Thyroid gland (tissue), 4 donors: Measurements from ENCODE around the gene PTPN13. TPM values are rescaled to one million over a fixed set of nuclear protein-coding genes. Genes with fewer than 3 reads are reported as not detected.
A peak's percentile ranks its signal among the peaks of the same experiment; 100 is the strongest.

Source experiments
- DNase-seq, 2 donors: peaks; one replicate each; pipeline ENCODE4 v3.0.0-alpha.2; 2019
- H3K27ac ChIP-seq, 3 donors: fragments of 200-600 bp; sonication (generic); 1 replicate in 2 of 3; 2 replicates in 1 of 3; pipeline ENCODE4 v1.5.1; 2016 to 2019; ENCODE audit warnings: mild to moderate bottlenecking in 1 of 3, moderate library complexity in 1 of 3
- H3K27me3 ChIP-seq: fragments of 200-600 bp; sonication (generic); one replicate; pipeline ENCODE4 v1.5.1; 2019
- H3K36me3 ChIP-seq, 2 donors: fragments of 200-600 bp; sonication (generic); one replicate each; pipeline ENCODE4 v1.5.1; 2016 to 2019
- H3K4me1 ChIP-seq, 2 donors: fragments of 200-600 bp; sonication (generic); one replicate each; pipeline ENCODE4 v1.5.1; 2017 to 2019
- H3K4me3 ChIP-seq, 3 donors: fragments of 200-600 bp; sonication (generic); replicated peaks in 1 of 3; 1 replicate in 2 of 3; 2 replicates in 1 of 3; pipeline ENCODE4 v1.5.1; 2016; ENCODE audit warnings: mild to moderate bottlenecking in 1 of 3
- H3K9me3 ChIP-seq: fragments of 200-600 bp; sonication (generic); one replicate; pipeline ENCODE4 v1.5.1; 2017
- CTCF ChIP-seq, 6 experiments: fragments of 200-600 bp in 3 of 6; fragments of 450-650 bp in 3 of 6; sonication (generic) in 3 of 6; IDR thresholded peaks; one replicate each; pipeline ENCODE4 v1.5.1; 2016 to 2019; ENCODE audit warnings: antibody characterized with exemption in 6 of 6, mild to moderate bottlenecking in 2 of 6, inconsistent platforms in 1 of 6, moderate library complexity in 1 of 6
- POLR2A ChIP-seq, 2 donors: fragments of 450-650 bp; IDR thresholded peaks; one replicate each; pipeline ENCODE4 v1.6.1; 2017; ENCODE audit warnings: antibody characterized with exemption in 2 of 2, mild to moderate bottlenecking in 2 of 2, moderate library complexity in 1 of 2
- WGBS, 2 donors: methylation state at CpG; one replicate each; pipeline ENCODE4 v1.1.5; 2017; 5-methylcytosine and 5-hydroxymethylcytosine counted together
- intact Hi-C: fragments of 100-400 bp; cut with DNase I; formaldehyde crosslinking; loops from one replicate; pipeline ENCODE4 v1.15.1; 2023
- total RNA-seq, 4 donors: library from RNA; depleted of rRNA; stranded (reverse); fragments of >200 nt; gene quantifications; one replicate each; pipeline ENCODE4 v1.2.3, GENCODE V29; 2016

Gene PTPN13
- total RNA-seq, 4 donors from 2014 or later: 49.7 to 89.5 (median 64.0) TPM

- Histone ChIP-seq H3K27me3 (no peaks in the 10 kb centered on the region), H3K4me1 (no peaks in the 10 kb centered on the region), H3K9me3 (no peaks in the 10 kb centered on the region), H3K4me3 (no peak overlapping the region), H3K27ac (no peak overlapping the region), H3K36me3 (no peaks in the 10 kb centered on the region)
- intact Hi-C loops: no loop called here
- TF ChIP-seq POLR2A (IDR thresholded peaks at IDR 0.05): no peak
- no peak for TF ChIP-seq CTCF (IDR thresholded peaks at IDR 0.05)
- DNase-seq: no peak
- WGBS, 2 donors: 97% methylated on average over 6 of the region's 6 CpGs
Observed at GRCh38 chr4:86579941-86580340, 14.2 kb upstream of the PTPN13 start.

GRCh38 chr4:86582410-86582809 lies 11.7 kb upstream of the PTPN13 start:
- Histone ChIP-seq H3K9me3 (no peaks in the 10 kb centered on the region), H3K4me1 (peaks cover 4 to 14% of the 10 kb centered on the region in 2 donors), H3K27me3 (no peaks in the 10 kb centered on the region), H3K27ac (peak overlapping the region in 1 of 3 donors; percentile 15), H3K36me3 (no peaks in the 10 kb centered on the region), H3K4me3 (no peak overlapping the region)
- 35 to 38% methylated on average over 2 of the region's 2 CpGs for WGBS, 2 donors
- intact Hi-C loops: no loop called here
- TF ChIP-seq POLR2A (IDR thresholded peaks at IDR 0.05) (no peak), CTCF (IDR thresholded peaks at IDR 0.05) (no peak)
- peak; percentile 32 to 65 for DNase-seq

- no peak for TF ChIP-seq CTCF (IDR thresholded peaks at IDR 0.05)
- TF ChIP-seq POLR2A (IDR thresholded peaks at IDR 0.05): no peak
- Histone ChIP-seq H3K4me3 (no peak overlapping the region), H3K9me3 (no peaks in the 10 kb centered on the region), H3K36me3 (no peaks in the 10 kb centered on the region), H3K4me1 (peaks cover 4 to 20% of the 10 kb centered on the region in 2 donors), H3K27ac (peak overlapping the region; percentile 39 to 69 (median 48)), H3K27me3 (no peaks in the 10 kb centered on the region)
- WGBS, 2 donors: 68 to 81% methylated on average over 4 of the region's 4 CpGs
- no peak for DNase-seq
- intact Hi-C loops: no loop called here
Observed at GRCh38 chr4:86586160-86586572, 7.9 kb upstream of the PTPN13 start.

GRCh38 chr4:86586626-86587380 lies 7.3 kb upstream of the PTPN13 start:
- 40 to 50% methylated on average over 7 of the region's 7 CpGs for WGBS, 2 donors
- DNase-seq: no peak
- Histone ChIP-seq H3K9me3 (no peaks in the 10 kb centered on the region), H3K27me3 (no peaks in the 10 kb centered on the region), H3K27ac (peak overlapping the region; percentile 39 to 69 (median 69)), H3K36me3 (no peaks in the 10 kb centered on the region), H3K4me3 (no peak overlapping the region), H3K4me1 (peaks cover 4 to 20% of the 10 kb centered on the region in 2 donors)
- intact Hi-C loops: no loop called here
- TF ChIP-seq CTCF (IDR thresholded peaks at IDR 0.05) (no peak), POLR2A (IDR thresholded peaks at IDR 0.05) (no peak)

- no peak for TF ChIP-seq POLR2A (IDR thresholded peaks at IDR 0.05)
- no peak for TF ChIP-seq CTCF (IDR thresholded peaks at IDR 0.05)
- 63 to 65% methylated on average over 3 of the region's 3 CpGs for WGBS, 2 donors
- DNase-seq: peak; percentile 23 to 31
- Histone ChIP-seq H3K27me3 (no peaks in the 10 kb centered on the region), H3K4me3 (no peak overlapping the region), H3K4me1 (peaks cover 4 to 26% of the 10 kb centered on the region in 2 donors), H3K9me3 (no peaks in the 10 kb centered on the region), H3K36me3 (no peaks in the 10 kb centered on the region), H3K27ac (peak overlapping the region; percentile 39 to 69 (median 69))
- intact Hi-C loops: no loop called here
Observed at GRCh38 chr4:86587381-86588140, 6.6 kb upstream of the PTPN13 start.
